ENCODE data around the gene MEIS2.
A peak's percentile ranks its signal among the peaks of the same experiment; 100 is the strongest.

- TF ChIP-seq CTCF (IDR thresholded peaks at IDR 0.05) (peak in 5 of 6 experiments; percentile 7 to 69 (median 66)), POLR2A (IDR thresholded peaks at IDR 0.05) (no peak)
Measured at GRCh38 chr15:36883713-36884517, 216.4 kb downstream of the MEIS2 start.

Measured in Peyer's patch (tissue), 4 donors.